Neural cell (in vitro differentiated cells): ENCODE data around the gene APBB2. TPM values are rescaled to one million over a fixed set of nuclear protein-coding genes. Genes with fewer than 3 reads are reported as not detected.

Experiments
- H2AFZ ChIP-seq: fragments of 200-600, 300-800 bp; sonication (generic), shearing (Covaris generic); 2 replicates; pipeline ENCODE4 v1.6.0; 2014; ENCODE audit warnings: low read depth, mild to moderate bottlenecking, antibody characterized with exemption, low read length, moderate library complexity
- H3F3A ChIP-seq: fragments of 200-600 bp; shearing (Covaris generic); 2 replicates; pipeline ENCODE4 v1.6.1; 2016; ENCODE audit warnings: mild to moderate bottlenecking, moderate library complexity, mixed read lengths, antibody characterized with exemption, low read length; ENCODE audit not compliant: insufficient read depth, poor library complexity, severe bottlenecking
- H3K27ac ChIP-seq: fragments of 200-600, 300-800 bp; sonication (generic), shearing (Covaris generic); 2 replicates; pipeline ENCODE4 v1.5.1; 2014; ENCODE audit warnings: mild to moderate bottlenecking, low read length, moderate library complexity
- H3K27me3 ChIP-seq: fragments of 300-800, 200-600 bp; sonication (generic), shearing (Covaris generic); 2 replicates; pipeline ENCODE4 v1.6.0; 2014; ENCODE audit warnings: mild to moderate bottlenecking, low read depth, low read length, moderate library complexity; ENCODE audit not compliant: insufficient read depth
- H3K36me3 ChIP-seq: fragments of 300-800, 200-600 bp; sonication (generic), shearing (Covaris generic); 2 replicates; pipeline ENCODE4 v1.5.1; 2014; ENCODE audit warnings: mild to moderate bottlenecking, antibody characterized with exemption, low read length, moderate library complexity; ENCODE audit not compliant: insufficient read depth
- H3K4me2 ChIP-seq: fragments of 300-800, 200-600 bp; sonication (generic), shearing (Covaris generic); 2 replicates; pipeline ENCODE4 v1.6.0; 2014; ENCODE audit warnings: mild to moderate bottlenecking, low read length
- H3K4me3 ChIP-seq: fragments of 300-800, 200-600 bp; sonication (generic), shearing (Covaris generic); 2 replicates; pipeline ENCODE4 v1.5.1; 2014; ENCODE audit warnings: mild to moderate bottlenecking, low read length, moderate library complexity
- H3K79me2 ChIP-seq: fragments of 200-600 bp; shearing (Covaris generic); replicated peaks from 2 replicates; pipeline ENCODE4 v1.6.0; 2014; ENCODE audit warnings: mild to moderate bottlenecking, low read length, moderate library complexity; ENCODE audit not compliant: insufficient read depth
- H3K9ac ChIP-seq: fragments of 300-800, 200-600 bp; sonication (generic), shearing (Covaris generic); 2 replicates; pipeline ENCODE4 v1.6.1; 2016; ENCODE audit warnings: mild to moderate bottlenecking, low read length, mixed read lengths
- H3K9me2 ChIP-seq: fragments of 200-600 bp; shearing (Covaris generic); 2 replicates; pipeline ENCODE4 v1.6.1; 2016; ENCODE audit warnings: mild to moderate bottlenecking, low read length, mixed read lengths; ENCODE audit not compliant: insufficient read depth
- H3K9me3 ChIP-seq: fragments of 200-600, 300-800 bp; sonication (generic), shearing (Covaris generic); 2 replicates; pipeline ENCODE4 v1.6.1; 2016; ENCODE audit warnings: mild to moderate bottlenecking, mixed run types, low read length, moderate library complexity, mixed read lengths
- H4K20me1 ChIP-seq: fragments of 200-600 bp; shearing (Covaris generic); 2 replicates; pipeline ENCODE4 v1.6.1; 2016; ENCODE audit warnings: mild to moderate bottlenecking, mixed run types; ENCODE audit not compliant: insufficient read depth
- CTCF ChIP-seq: fragments of 450-650 bp; IDR thresholded peaks from 2 replicates; pipeline ENCODE4 v1.5.1; 2014; ENCODE audit warnings: antibody characterized with exemption, mild to moderate bottlenecking, moderate library complexity; ENCODE audit not compliant: poor library complexity, severe bottlenecking
- EP300 ChIP-seq: fragments of 450-650 bp; conservative IDR thresholded peaks from 2 replicates; pipeline ENCODE4 v1.6.1; 2014; ENCODE audit warnings: antibody characterized with exemption, mild to moderate bottlenecking, moderate library complexity; ENCODE audit not compliant: poor library complexity, severe bottlenecking
- EZH2 ChIP-seq: fragments of 200-600, 300-800 bp; shearing (Covaris generic), sonication (generic); IDR thresholded peaks from 2 replicates; pipeline ENCODE4 v1.6.1; 2014; ENCODE audit warnings: antibody characterized with exemption, low read length, borderline replicate concordance, mild to moderate bottlenecking; ENCODE audit not compliant: insufficient read depth, poor library complexity, severe bottlenecking
- MXI1 ChIP-seq: fragments of 450-650 bp; conservative IDR thresholded peaks from 2 replicates; pipeline ENCODE4 v1.6.1; 2014; ENCODE audit warnings: antibody characterized with exemption, mild to moderate bottlenecking; ENCODE audit not compliant: poor library complexity, severe bottlenecking
- POLR2AphosphoS5 ChIP-seq: IDR thresholded peaks from 2 replicates; pipeline ENCODE4 v1.6.1; 2012
- RAD21 ChIP-seq: fragments of 450-650 bp; conservative IDR thresholded peaks from 2 replicates; pipeline ENCODE4 v1.6.1; 2014; ENCODE audit warnings: antibody characterized with exemption, mild to moderate bottlenecking, moderate library complexity
- REST ChIP-seq: IDR thresholded peaks from 2 replicates; pipeline ENCODE4 v1.6.1; 2012; ENCODE audit warnings: borderline replicate concordance
- SMC3 ChIP-seq: fragments of 450-650 bp; conservative IDR thresholded peaks from 2 replicates; pipeline ENCODE4 v1.6.1; 2014; ENCODE audit warnings: antibody characterized with exemption, mild to moderate bottlenecking, moderate library complexity; ENCODE audit not compliant: poor library complexity
- TAF1 ChIP-seq: IDR thresholded peaks from 2 replicates; pipeline ENCODE4 v1.6.1; 2012; ENCODE audit warnings: low read depth
- polyA plus RNA-seq: library from polyadenylated mRNA; depleted of rRNA; stranded (reverse); fragments of >200 nt; gene quantifications from 2 replicates; pipeline ENCODE4 v1.2.3, GENCODE V29; 2014

The APBB2 gene
- polyA plus RNA-seq, 1 donor from 2014 or later = 41.9 TPM

DNA sequence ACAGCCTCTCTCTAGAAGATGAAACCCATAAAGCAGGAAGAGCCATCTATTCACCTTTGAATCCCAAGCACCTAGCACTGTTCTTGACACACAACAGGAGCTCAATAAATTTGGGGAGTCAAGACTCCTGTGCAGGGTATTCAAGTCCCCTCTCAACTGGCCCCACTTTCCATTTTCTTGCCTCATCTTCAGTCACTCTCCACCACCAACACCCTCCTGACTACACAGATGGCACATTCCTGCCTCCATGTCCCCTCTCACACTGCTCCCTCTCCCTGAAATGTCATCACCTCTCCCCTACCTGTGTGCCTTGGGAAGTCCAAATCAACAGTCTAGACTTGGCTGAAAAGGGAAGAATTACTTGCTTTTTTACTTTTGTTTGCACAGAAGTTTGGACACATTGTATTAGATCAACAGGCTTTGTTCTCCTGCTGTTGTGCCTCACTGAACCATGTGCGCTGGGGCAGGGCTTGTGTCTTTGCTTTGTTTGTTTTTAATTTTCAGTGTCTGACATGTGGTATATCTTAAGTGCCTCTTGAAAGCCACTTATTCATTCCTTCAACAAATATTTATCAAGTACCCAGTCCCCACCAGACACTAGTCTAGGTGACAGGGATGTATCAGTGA, 85.1 kb downstream of the APBB2 start:
- TF ChIP-seq EP300 (no peak), TAF1 (no peak), CTCF (no peak), EZH2 (no peak), SMC3 (no peak), POLR2AphosphoS5 (no peak), RAD21 (no peak), MXI1 (no peak), REST (no peak)
- Histone ChIP-seq H3K27ac (no peak overlapping the region), H3K27me3 (no peaks in the 10 kb centered on the region), H3K4me3 (no peak overlapping the region), H3K4me2 (no peak overlapping the region), H3K79me2 (no peaks in the 10 kb centered on the region), H3K9me2 (no peaks in the 10 kb centered on the region), H3K9ac (no peak overlapping the region), H3K9me3 (no peaks in the 10 kb centered on the region), H3F3A (no peaks in the 10 kb centered on the region), H3K36me3 (no peaks in the 10 kb centered on the region), H4K20me1 (no peaks in the 10 kb centered on the region), H2AFZ (no peak overlapping the region)

DNA sequence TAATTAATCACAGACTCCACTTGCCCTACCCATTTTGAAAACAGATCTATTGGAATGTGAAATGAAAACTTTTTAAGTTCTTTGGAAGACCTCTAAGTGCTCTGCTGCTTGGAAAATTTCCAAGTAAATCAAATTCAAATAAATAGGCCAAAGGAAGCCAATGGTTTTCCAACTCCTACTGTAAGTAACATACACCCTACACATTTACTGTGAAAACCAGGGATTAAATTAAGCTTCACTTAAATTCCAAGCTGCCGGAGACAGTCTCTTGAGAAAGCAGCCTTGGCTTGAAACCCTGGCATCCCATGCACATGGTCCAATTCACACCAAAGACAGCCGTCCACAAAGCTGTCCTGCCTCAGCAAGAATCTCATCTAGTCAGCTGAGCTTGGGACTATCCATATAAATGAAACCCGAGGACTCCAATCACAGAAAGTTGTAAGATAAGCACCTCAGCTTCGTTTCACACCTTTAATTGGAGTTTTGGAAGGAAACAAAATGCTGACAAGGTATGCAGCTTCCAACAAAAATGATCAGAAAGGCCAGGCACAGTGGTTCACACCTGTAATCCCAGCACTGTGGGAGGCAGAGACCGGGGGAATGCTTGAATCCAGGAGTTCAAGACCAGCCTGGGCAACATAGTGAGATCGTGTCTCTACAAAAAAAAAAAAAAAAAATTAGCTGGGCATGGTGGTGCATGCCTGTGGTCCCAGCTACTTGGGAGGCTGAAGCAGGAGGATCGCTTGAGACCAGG, 88.6 kb downstream of the APBB2 start:
- Histone ChIP-seq H3K79me2 (no peaks in the 10 kb centered on the region), H3K9me3 (no peaks in the 10 kb centered on the region), H3F3A (no peaks in the 10 kb centered on the region), H3K4me2 (no peak overlapping the region), H3K27me3 (no peaks in the 10 kb centered on the region), H3K9ac (no peak overlapping the region), H3K27ac (no peak overlapping the region), H4K20me1 (no peaks in the 10 kb centered on the region), H3K9me2 (no peaks in the 10 kb centered on the region), H3K4me3 (no peak overlapping the region), H2AFZ (no peak overlapping the region), H3K36me3 (no peaks in the 10 kb centered on the region)
- TF ChIP-seq REST (no peak), RAD21 (no peak), CTCF (no peak), MXI1 (no peak), EZH2 (no peak), POLR2AphosphoS5 (no peak), TAF1 (no peak), EP300 (no peak), SMC3 (no peak)
